Nephron (organoid): ENCODE results near the gene RAP1B.

Source experiments
- H3K27ac Mint-ChIP-seq, 3 experiments: 2 replicates each; pipeline ENCODE4 v1.8.0; 2020; ENCODE audit warnings: mixed read lengths in 3 of 3, mild to moderate bottlenecking in 2 of 3, moderate library complexity in 1 of 3
- H3K27me3 Mint-ChIP-seq: 2 replicates; pipeline ENCODE4 v1.8.0; 2021; ENCODE audit warnings: low read depth, mild to moderate bottlenecking, moderate library complexity, mixed read lengths
- H3K36me3 Mint-ChIP-seq: 2 replicates; pipeline ENCODE4 v1.8.0; 2020; ENCODE audit warnings: low read depth, mixed read lengths
- H3K4me1 Mint-ChIP-seq: 2 replicates; pipeline ENCODE4 v1.8.0; 2020; ENCODE audit warnings: mixed read lengths
- H3K4me3 Mint-ChIP-seq, 3 experiments: 2 replicates each; pipeline ENCODE4 v1.8.0; 2020; ENCODE audit warnings: mild to moderate bottlenecking in 3 of 3, mixed read lengths in 3 of 3, moderate library complexity in 2 of 3
- H3K9me3 Mint-ChIP-seq: 2 replicates; pipeline ENCODE4 v1.8.0; 2020; ENCODE audit warnings: mixed read lengths
- CTCF ChIP-seq, 3 experiments: fragments of 200-600 bp; sonication (generic); IDR thresholded peaks; one replicate each; pipeline ENCODE4 v1.5.0; 2021; ENCODE audit warnings: antibody characterized with exemption in 3 of 3; ENCODE audit not compliant: unreplicated experiment in 3 of 3

Gene RAP1B

GRCh38 chr12:68581926-68582325 is 28.8 kb upstream of the RAP1B start:
- Mint-ChIP-seq H3K36me3 (no peaks in the 10 kb centered on the region), H3K27me3 (no peaks in the 10 kb centered on the region)

GRCh38 chr12:68585966-68586365 is 24.7 kb upstream of the RAP1B start:
- H3K36me3 Mint-ChIP-seq: no peaks in the 10 kb centered on the region
- H3K27ac Mint-ChIP-seq: no peak overlapping the region
- no peaks in the 10 kb centered on the region for H3K4me1 Mint-ChIP-seq
- no peak overlapping the region for H3K4me3 Mint-ChIP-seq
- peaks cover 4% of the 10 kb centered on the region for H3K27me3 Mint-ChIP-seq
- TF ChIP-seq CTCF (IDR thresholded peaks at IDR 0.05; ENCODE audit: unreplicated experiment in 3 of 3): no peak
- H3K9me3 Mint-ChIP-seq: peaks cover 15% of the 10 kb centered on the region

More at GRCh38 chr12:68581926-68582325, 28.8 kb upstream of the RAP1B start:
- H3K9me3 Mint-ChIP-seq: peaks cover 3% of the 10 kb centered on the region
- TF ChIP-seq CTCF (IDR thresholded peaks at IDR 0.05; ENCODE audit: unreplicated experiment in 3 of 3): no peak
- H3K27ac Mint-ChIP-seq: no peak overlapping the region
- no peak overlapping the region for H3K4me3 Mint-ChIP-seq
- no peaks in the 10 kb centered on the region for H3K4me1 Mint-ChIP-seq

DNA sequence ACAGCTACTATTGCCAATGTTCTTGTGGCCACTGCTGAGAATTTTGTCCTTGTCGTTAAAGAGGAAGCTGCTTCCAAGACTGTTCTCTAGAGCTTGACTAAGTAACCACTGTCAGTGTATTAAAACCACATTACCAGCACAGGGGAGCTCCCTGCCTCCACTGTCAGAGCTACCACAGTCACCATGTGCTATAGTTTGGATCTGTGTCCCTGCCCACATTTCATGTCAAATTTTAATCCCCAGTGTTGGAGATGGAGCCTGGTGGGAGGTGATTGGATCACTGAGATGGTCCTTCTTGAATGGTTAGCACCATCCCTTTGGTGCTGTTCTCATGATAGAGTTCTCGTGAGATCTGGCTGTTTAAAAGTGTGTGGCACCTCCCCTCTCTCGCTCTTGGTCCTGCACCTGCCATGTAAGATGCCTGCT is 23.2 kb upstream of the RAP1B start:
- no peak overlapping the region for H3K27ac Mint-ChIP-seq
- H3K9me3 Mint-ChIP-seq: peaks cover 22% of the 10 kb centered on the region
- TF ChIP-seq CTCF (IDR thresholded peaks at IDR 0.05; ENCODE audit: unreplicated experiment in 3 of 3): no peak
- no peaks in the 10 kb centered on the region for H3K4me1 Mint-ChIP-seq
- no peaks in the 10 kb centered on the region for H3K36me3 Mint-ChIP-seq
- peaks cover 4% of the 10 kb centered on the region for H3K27me3 Mint-ChIP-seq
- no peak overlapping the region for H3K4me3 Mint-ChIP-seq

GRCh38 chr12:68589194-68589593 is 21.5 kb upstream of the RAP1B start:
- Mint-ChIP-seq H3K27me3 (peaks cover 4% of the 10 kb centered on the region), H3K4me1 (no peaks in the 10 kb centered on the region), H3K4me3 (no peak overlapping the region), H3K9me3 (peaks cover 24% of the 10 kb centered on the region), H3K27ac (no peak overlapping the region), H3K36me3 (no peaks in the 10 kb centered on the region)
- TF ChIP-seq CTCF (IDR thresholded peaks at IDR 0.05; ENCODE audit: unreplicated experiment in 3 of 3): no peak

GRCh38 chr12:68591734-68592418 is 18.8 kb upstream of the RAP1B start:
- H3K27ac Mint-ChIP-seq: no peak overlapping the region
- TF ChIP-seq CTCF (IDR thresholded peaks at IDR 0.05; ENCODE audit: unreplicated experiment in 3 of 3): no peak
- H3K4me3 Mint-ChIP-seq: no peak overlapping the region
- H3K27me3 Mint-ChIP-seq: peaks cover 4% of the 10 kb centered on the region
- peaks cover 21% of the 10 kb centered on the region for H3K9me3 Mint-ChIP-seq
- H3K36me3 Mint-ChIP-seq: no peaks in the 10 kb centered on the region
- H3K4me1 Mint-ChIP-seq: no peaks in the 10 kb centered on the region

DNA sequence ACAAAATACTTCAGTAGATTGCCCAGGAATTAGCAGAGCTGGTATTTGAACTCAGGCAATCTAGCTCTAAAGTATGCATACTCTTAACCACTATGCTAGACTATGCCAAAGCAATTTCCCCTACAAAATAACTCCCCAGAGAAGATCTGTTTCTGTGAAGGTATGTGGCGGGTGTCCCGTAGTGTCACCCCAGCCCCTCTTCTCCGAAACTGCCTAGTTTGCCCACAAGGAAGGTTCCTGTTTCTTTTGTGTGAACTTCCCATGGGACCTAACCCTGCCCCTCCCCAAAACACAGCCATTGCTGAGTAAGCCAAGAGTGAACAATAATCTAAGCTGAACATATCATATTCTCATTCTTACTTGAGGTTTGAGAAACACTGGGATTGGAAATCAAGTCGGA is 15.5 kb upstream of the RAP1B start:
- H3K9me3 Mint-ChIP-seq: peaks cover 14% of the 10 kb centered on the region
- no peak overlapping the region for H3K4me3 Mint-ChIP-seq
- H3K4me1 Mint-ChIP-seq: no peaks in the 10 kb centered on the region
- no peak overlapping the region for H3K27ac Mint-ChIP-seq
- H3K27me3 Mint-ChIP-seq: peaks cover 5% of the 10 kb centered on the region
- no peaks in the 10 kb centered on the region for H3K36me3 Mint-ChIP-seq
- TF ChIP-seq CTCF (IDR thresholded peaks at IDR 0.05; ENCODE audit: unreplicated experiment in 3 of 3): no peak
